Adrenal gland (tissue), 12 donors: ENCODE measurements around the gene BEND5. TPM values are rescaled to one million over a fixed set of nuclear protein-coding genes. Genes with fewer than 3 reads are reported as not detected.

ENCODE experiments used
- DNase-seq, 7 donors: peaks; one replicate each; pipeline ENCODE4 v3.0.0-alpha.2; 2019 to 2020
- H3K27ac ChIP-seq, 5 donors: fragments of 200-600 bp; sonication (generic) in 4 of 5; 1 replicate in 3 of 5; 2 replicates in 2 of 5; pipeline versions ENCODE4 v1.5.1 to v1.8.0; 2016 to 2020; ENCODE audit warnings: mild to moderate bottlenecking in 1 of 5
- H3K27me3 ChIP-seq: fragments of 200-600 bp; 2 replicates; pipeline ENCODE4 v1.8.0; 2021
- H3K36me3 ChIP-seq, 2 donors: fragments of 200-600 bp; replicated peaks in 1 of 2; 1 replicate in 1 of 2; 2 replicates in 1 of 2; pipeline versions ENCODE4 v1.5.1 to v1.8.0; 2018 to 2022
- H3K4me1 ChIP-seq, 2 donors: fragments of 200-600 bp; replicated peaks in 1 of 2; 1 replicate in 1 of 2; 2 replicates in 1 of 2; pipeline versions ENCODE4 v1.5.1 to v1.8.0; 2018 to 2021
- H3K4me3 ChIP-seq, 4 donors: fragments of 200-600 bp; sonication (generic) in 3 of 4; one replicate each; pipeline ENCODE4 v1.5.1; 2016 to 2018
- H3K9me3 ChIP-seq, 3 donors: fragments of 200-600 bp; sonication (generic) in 1 of 3; replicated peaks in 1 of 3; 1 replicate in 2 of 3; 2 replicates in 1 of 3; pipeline versions ENCODE4 v1.5.1 to v1.8.0; 2016 to 2021
- POLR2A ChIP-seq, 2 donors: fragments of 450-650 bp; IDR thresholded peaks; one replicate each; pipeline ENCODE4 v1.6.1; 2017; ENCODE audit warnings: antibody characterized with exemption in 2 of 2, mild to moderate bottlenecking in 2 of 2, moderate library complexity in 1 of 2
- WGBS, 4 donors: extraction: QIAGEN DNeasy Blood & Tissue Kit in 2 of 4; methylation state at CpG; one replicate each; pipeline versions ENCODE4 v1.1.5 to v1.1.7; 2013 to 2017; 5-methylcytosine and 5-hydroxymethylcytosine counted together
- intact Hi-C, 2 donors: fragments of 100-400 bp; cut with DNase I; formaldehyde crosslinking; loops; one replicate each; pipeline versions ENCODE4 v1.14.1 to v1.15.0; 2022 to 2023
- polyA plus RNA-seq, 3 donors: library from polyadenylated mRNA; stranded (reverse); fragments of 200-250 nt in 2 of 3; fragments of 350-450 nt in 1 of 3; fragmentation: Illumina TruSeq in 1 of 3; extraction: RNeasy Lipid Tissue Mini Kit (QIAGEN cat#74804) in 1 of 3; gene quantifications; one replicate each; pipeline ENCODE4 v1.2.3, GENCODE V29; 2013 to 2014
- total RNA-seq, 9 donors: library from RNA; depleted of rRNA in 4 of 9; stranded (reverse); fragments of >200 nt in 4 of 9; fragments of 120-200 nt in 1 of 9; fragmentation: NEBNext Ultra II Directional in 1 of 9; extraction: Animal tissue kit (Norgen Biotek cat#: 25700) in 1 of 9; gene quantifications; one replicate each; pipeline versions ENCODE4 v1.1.0 to v1.2.4, GENCODE V29; 2013 to 2023
- TF ChIP-seq, protein P1 (sequence below), 6 experiments: fragments of 450-650 bp in 4 of 6; fragments of 200-600 bp in 2 of 6; sonication (generic) in 1 of 6; IDR thresholded peaks; 1 replicate in 5 of 6; 2 replicates in 1 of 6; pipeline versions ENCODE4 v1.5.1 to v1.8.0; 2016 to 2021; ENCODE audit warnings: antibody characterized with exemption in 6 of 6, mild to moderate bottlenecking in 2 of 6, moderate library complexity in 1 of 6
- donor health status: healthy with polysubstance abuse.
- donor health status: Bipolar disorder and iron deficiency.
- donor health status: DM: yes; HTN: yes; CAD: no.
- donor health status: DM: no; HTN: no; CAD: no.
- donor health status: DM: no; HTN: no; CAD: no.
- donor health status: DM: yes; HTN: yes; CAD: no.

BEND5 gene
- total and polyA plus RNA-seq, 12 donors = 2.2 to 20.4 (median 8.4) TPM

GRCh38 chr1:48817505-48818114 lies 40.9 kb upstream of the BEND5 start:
- TF ChIP-seq, protein P1, sequence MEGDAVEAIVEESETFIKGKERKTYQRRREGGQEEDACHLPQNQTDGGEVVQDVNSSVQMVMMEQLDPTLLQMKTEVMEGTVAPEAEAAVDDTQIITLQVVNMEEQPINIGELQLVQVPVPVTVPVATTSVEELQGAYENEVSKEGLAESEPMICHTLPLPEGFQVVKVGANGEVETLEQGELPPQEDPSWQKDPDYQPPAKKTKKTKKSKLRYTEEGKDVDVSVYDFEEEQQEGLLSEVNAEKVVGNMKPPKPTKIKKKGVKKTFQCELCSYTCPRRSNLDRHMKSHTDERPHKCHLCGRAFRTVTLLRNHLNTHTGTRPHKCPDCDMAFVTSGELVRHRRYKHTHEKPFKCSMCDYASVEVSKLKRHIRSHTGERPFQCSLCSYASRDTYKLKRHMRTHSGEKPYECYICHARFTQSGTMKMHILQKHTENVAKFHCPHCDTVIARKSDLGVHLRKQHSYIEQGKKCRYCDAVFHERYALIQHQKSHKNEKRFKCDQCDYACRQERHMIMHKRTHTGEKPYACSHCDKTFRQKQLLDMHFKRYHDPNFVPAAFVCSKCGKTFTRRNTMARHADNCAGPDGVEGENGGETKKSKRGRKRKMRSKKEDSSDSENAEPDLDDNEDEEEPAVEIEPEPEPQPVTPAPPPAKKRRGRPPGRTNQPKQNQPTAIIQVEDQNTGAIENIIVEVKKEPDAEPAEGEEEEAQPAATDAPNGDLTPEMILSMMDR (IDR thresholded peaks at IDR 0.05) = peak; percentile 58 to 86 (median 74)
- no peak for TF ChIP-seq POLR2A (IDR thresholded peaks at IDR 0.05)
- 42 to 62% (median 52%) methylated on average over 4 of the region's 4 CpGs for WGBS, 4 donors
- intact Hi-C loops = loop anchor here (5.0 kb wide), 1 partner anchor 245 kb away; no protein-coding TSS in a partner anchor
- Histone ChIP-seq H3K27me3 (no peaks in the 10 kb centered on the region), H3K4me3 (no peak overlapping the region), H3K4me1 (no peaks in the 10 kb centered on the region), H3K36me3 (no peaks in the 10 kb centered on the region), H3K9me3 (no peaks in the 10 kb centered on the region), H3K27ac (no peak overlapping the region)
- DNase-seq = peak; percentile 68 to 90 (median 77)

DNA sequence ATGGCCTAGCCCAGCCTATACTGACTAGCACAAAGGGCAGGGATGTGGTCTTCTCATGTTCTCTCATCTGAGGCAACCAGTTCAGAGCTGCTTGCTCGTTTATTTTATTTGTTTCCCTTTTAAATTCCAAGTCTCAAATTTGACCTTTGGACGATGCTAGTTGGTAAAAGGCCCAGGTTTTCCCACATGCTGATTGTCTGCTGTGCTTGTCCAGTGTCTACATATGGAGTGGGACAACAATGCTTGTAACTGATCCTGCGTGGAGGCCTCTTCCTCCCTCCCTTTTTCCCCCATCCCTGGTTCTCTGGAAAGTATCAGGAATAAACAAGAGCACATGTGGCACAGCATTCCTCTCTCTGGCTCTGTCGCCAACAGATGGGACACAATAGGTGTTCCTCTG lies 34.0 kb upstream of the BEND5 start:
- Histone ChIP-seq H3K4me3 (no peak overlapping the region), H3K27ac (no peak overlapping the region), H3K36me3 (no peaks in the 10 kb centered on the region), H3K4me1 (peaks cover 3 to 12% of the 10 kb centered on the region in 2 donors), H3K9me3 (no peaks in the 10 kb centered on the region), H3K27me3 (no peaks in the 10 kb centered on the region)
- TF ChIP-seq, protein P1 (IDR thresholded peaks at IDR 0.05) = no peak
- TF ChIP-seq POLR2A (IDR thresholded peaks at IDR 0.05) = no peak
- DNase-seq = no peak
- intact Hi-C loops = no loop called here
- 60 to 71% (median 69%) methylated on average over 4 of the region's 4 CpGs for WGBS, 4 donors

- WGBS, 4 donors = 28 to 40% (median 36%) methylated on average over 3 of the region's 3 CpGs
- Histone ChIP-seq H3K4me1 (peaks cover 3 to 12% of the 10 kb centered on the region in 2 donors), H3K9me3 (no peaks in the 10 kb centered on the region), H3K27me3 (no peaks in the 10 kb centered on the region), H3K4me3 (no peak overlapping the region), H3K27ac (no peak overlapping the region), H3K36me3 (no peaks in the 10 kb centered on the region)
- no peak for TF ChIP-seq POLR2A (IDR thresholded peaks at IDR 0.05)
- TF ChIP-seq, protein P1 (IDR thresholded peaks at IDR 0.05) = no peak
- peak in 5 of 7 donors; percentile 16 to 37 (median 22) for DNase-seq
- intact Hi-C loops = no loop called here
Observed at GRCh38 chr1:48808496-48808895, 31.8 kb upstream of the BEND5 start.

- H3K9me3 ChIP-seq = no peaks in the 10 kb centered on the region
- no peaks in the 10 kb centered on the region for H3K36me3 ChIP-seq
- H3K4me1 ChIP-seq = peaks cover 3 to 12% of the 10 kb centered on the region in 2 donors
- no peak overlapping the region for H3K27ac ChIP-seq
- peak in 3 of 7 donors; percentile 13 to 19 (median 16) for DNase-seq
- no peak overlapping the region for H3K4me3 ChIP-seq
- no peaks in the 10 kb centered on the region for H3K27me3 ChIP-seq
- intact Hi-C loops = no loop called here
- 45 to 59% (median 49%) methylated on average over 4 of the region's 4 CpGs for WGBS, 4 donors
- TF ChIP-seq, protein P1 (IDR thresholded peaks at IDR 0.05) = no peak
- TF ChIP-seq POLR2A (IDR thresholded peaks at IDR 0.05) = no peak
Observed at GRCh38 chr1:48807554-48808260, 31.0 kb upstream of the BEND5 start.
